NK-92 treated with Interleukin-12 subunit alpha and Interleukin-12 subunit beta, amount 100 ng/mL, for 24 hours (cell line): Measurements from ENCODE around the gene PROB1.
"Not testable (repeated sequence)": the region's sequence is repeated elsewhere in the genome, so short reads cannot be mapped to it uniquely, and the experiment has no call there.

Source experiments
- DNase-seq: peaks from one replicate; lab custom pipeline; 2025; lab: John Stamatoyannopoulos, UW

The PROB1 gene

GRCh38 chr5:139394654-139395566 lies at the start of gene PROB1:
Gene PROB1, minus strand, starts transcription at chr5:139395104. Its CDS starts 23 bp downstream, at chr5:139395081.
- DNase-seq: no peak

DNA sequence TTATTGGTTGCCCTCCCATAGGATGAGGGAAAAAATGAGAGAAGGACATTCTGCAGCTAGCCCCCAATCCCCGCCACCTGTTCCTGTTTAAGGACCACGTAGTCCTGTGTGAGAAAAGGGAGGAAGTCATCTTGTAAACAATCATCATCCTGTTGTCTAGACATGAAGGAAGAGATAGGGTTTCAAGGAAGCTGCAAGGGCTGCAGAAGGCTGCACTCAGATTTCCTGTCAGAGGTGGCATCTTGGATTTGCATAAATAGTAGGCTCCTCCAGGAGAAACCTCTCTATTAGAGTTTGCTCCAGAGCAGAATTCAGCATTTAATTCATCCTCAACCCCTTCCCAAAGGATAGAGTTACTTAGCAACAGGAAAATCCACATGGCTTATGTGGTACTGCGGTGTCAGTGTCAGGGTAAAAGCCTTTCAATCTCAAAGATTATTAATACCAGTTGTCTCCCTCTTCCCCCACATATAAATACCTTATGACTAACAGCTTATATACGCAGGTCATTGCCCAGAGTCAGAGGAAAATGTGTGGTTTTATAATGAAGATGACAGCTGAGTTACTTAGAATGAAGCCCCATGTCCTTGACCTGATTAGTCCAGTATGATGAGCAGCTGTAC lies 49.0 kb upstream of the PROB1 start:
- DNase-seq: no peak

DNA sequence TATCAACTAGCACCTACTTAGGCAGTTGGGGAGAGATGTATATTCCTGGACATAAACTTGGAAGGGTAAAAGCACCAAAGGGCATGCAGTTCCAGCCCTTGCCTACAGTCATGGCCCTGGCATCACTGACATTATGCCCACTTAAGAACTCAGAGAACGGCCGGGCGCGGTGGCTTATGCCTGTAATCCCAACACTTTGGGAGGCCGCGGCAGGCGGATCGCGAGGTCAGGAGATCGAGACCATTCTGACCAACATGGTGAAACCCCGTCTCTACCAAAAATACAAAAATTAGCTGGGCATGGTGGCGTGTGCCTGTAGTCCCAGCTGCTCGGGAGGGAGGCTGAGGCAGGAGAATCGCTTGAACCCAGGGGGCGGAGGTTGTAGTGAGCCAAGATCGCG lies 45.5 kb upstream of the PROB1 start:
- DNase-seq: not testable (repeated sequence)

- DNase-seq: peak; percentile 88
These were observed 44.4 kb upstream of the PROB1 start, which contains the start of gene DNAJC18 for GRCh38 chr5:139439013-139439903. Gene DNAJC18, minus strand, starts transcription at chr5:139439525. Its CDS starts 80 bp downstream, at chr5:139439445.

DNA sequence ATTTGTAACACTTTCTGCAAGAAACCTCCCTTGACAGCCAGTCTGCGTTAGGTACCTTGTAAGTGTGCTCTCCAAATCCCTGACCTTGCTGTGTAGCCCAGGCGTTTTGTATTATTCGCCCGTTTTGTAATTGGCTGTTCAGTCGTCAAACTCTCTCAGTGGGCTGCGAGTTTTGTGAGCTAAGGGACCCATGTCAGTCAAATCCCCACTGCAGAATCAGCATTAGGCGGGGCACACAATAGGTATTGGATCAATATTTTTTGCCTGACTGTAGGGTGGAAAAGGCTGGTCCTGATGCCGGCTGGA lies 43.8 kb upstream of the PROB1 start:
- DNase-seq: no peak

DNA sequence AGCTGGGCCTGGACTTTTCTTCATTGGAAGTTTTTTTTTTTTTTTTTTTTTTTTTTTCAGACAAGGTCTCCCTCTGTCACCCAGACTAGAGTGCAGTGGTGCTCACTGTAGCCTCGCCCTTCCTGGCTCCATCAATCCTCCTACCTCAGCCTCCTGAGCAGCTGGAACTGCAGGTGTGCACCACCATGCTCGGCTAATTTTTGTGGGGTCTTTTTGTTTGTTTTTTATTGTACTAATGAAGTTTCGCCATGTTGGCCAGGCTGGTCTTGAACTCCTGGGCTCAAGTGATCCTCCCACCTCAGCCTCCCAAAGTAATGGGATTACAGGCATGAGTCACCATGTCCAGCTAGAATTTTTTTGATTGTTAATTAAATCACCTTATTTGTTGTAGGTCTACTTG lies 40.8 kb upstream of the PROB1 start:
- no peak for DNase-seq

DNA sequence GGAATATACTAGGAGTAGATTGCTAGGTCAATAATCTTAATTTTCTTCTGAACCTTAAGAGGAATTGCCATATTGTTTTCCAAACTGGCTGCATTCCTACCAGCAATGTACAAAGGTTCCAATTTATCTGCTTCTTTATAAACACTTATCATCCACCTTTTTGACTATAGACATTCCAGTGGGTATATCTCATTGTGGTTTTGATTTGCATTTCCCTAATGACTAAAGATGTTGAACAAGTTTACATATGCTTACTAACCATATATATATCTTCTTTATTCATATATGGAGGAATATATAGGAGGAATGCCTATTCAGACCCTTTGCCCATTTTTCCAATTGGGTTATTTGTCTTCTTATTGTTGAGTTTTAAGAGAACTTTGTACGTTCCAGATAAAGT lies 36.8 kb upstream of the PROB1 start:
- DNase-seq: no peak

DNA sequence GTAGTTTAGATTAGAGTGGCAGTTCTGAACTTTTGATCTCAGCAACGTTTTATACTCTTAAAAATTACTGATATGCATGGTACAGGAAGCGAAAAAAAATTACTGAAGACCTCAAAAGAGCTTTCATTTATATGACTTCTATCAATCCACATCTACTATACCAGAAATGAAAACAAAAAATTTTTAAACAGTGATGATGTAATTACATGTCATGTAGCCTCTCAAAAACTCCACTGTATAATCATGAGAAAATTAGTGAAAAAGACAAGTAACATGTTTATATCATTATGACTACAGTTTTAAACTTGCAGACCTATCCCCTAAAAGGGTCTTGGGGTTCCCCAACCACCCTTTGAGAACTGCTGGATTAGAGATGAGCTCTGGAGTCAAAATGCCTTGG lies 35.1 kb upstream of the PROB1 start:
- DNase-seq: no peak

DNA sequence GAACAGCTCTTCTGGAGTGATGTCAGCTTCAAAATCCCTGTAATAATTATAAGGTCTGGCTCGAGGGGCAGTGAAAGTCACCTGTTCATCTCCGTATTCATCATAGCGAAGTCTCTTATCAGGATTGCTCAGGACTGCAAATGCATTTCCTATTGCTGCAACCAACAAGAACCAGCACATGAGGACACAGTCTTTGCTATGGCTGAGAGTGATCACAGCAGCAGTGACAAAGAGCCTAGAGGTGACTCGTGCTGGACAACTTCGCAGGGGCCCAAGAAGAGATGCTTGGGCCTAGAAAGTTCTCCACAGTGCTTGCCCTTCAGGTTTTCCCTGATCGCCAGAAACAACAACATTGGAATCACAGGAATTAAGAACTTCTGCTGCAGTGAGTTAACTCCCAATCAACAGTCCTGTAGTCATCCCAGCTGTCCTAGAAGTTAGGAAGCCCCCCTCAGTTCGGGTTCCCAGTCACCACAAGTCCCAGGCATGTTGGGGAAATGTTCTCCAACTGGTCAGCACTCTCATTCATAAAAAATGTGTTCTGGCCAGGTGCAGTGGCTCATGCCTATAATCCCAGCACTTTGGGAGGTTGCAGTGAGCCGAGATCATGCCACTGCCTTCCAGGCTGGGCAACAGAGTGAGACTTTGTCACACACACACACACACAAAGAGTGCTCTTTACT lies 31.4 kb upstream of the PROB1 start:
- DNase-seq: no peak

DNA sequence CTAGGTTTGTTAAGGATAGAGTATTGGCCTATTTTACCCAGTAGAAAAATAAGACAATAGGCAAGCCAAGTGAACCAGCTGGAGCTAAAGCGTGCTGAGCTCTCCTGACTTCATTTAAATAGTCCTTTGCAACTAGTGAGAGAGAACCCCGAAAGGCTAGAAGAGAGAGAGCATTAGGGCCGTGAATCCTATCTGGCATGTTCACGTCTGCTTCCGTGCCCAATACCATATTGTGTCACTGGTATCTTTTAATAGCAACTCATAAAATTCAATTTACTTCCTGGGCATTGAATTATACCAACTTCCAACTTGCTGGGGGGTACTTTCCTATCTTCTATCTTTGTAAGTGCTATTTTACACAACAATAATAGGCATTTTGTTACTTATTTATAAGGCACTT lies 30.6 kb upstream of the PROB1 start:
- no peak for DNase-seq

DNA sequence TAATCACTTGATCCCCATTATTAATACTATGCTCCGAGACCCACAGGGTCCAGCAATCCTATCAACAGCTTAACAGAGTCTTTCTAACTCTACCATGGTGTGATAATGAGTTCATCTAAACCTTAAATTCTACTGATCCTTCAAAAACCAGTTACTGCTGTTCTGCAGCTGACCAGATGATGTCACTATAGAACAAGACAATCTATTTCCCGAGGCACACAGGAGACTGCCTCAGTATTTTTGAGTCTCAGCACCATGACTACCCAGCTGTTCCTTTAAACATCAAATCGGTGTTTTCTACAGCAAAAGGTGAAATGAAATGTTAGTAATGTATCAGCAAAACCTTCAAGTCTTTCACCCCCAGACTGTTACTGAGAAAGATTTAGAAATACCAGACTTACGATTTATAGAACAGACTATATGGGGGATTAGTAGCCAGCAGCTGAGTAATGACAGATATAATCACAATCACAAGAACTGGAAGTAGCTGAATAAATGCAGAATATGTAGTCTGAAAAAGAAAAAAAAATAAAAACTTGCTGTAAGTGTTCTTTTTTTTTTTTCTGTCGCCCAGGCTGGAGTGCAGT lies 27.5 kb upstream of the PROB1 start:
- DNase-seq: no peak

DNA sequence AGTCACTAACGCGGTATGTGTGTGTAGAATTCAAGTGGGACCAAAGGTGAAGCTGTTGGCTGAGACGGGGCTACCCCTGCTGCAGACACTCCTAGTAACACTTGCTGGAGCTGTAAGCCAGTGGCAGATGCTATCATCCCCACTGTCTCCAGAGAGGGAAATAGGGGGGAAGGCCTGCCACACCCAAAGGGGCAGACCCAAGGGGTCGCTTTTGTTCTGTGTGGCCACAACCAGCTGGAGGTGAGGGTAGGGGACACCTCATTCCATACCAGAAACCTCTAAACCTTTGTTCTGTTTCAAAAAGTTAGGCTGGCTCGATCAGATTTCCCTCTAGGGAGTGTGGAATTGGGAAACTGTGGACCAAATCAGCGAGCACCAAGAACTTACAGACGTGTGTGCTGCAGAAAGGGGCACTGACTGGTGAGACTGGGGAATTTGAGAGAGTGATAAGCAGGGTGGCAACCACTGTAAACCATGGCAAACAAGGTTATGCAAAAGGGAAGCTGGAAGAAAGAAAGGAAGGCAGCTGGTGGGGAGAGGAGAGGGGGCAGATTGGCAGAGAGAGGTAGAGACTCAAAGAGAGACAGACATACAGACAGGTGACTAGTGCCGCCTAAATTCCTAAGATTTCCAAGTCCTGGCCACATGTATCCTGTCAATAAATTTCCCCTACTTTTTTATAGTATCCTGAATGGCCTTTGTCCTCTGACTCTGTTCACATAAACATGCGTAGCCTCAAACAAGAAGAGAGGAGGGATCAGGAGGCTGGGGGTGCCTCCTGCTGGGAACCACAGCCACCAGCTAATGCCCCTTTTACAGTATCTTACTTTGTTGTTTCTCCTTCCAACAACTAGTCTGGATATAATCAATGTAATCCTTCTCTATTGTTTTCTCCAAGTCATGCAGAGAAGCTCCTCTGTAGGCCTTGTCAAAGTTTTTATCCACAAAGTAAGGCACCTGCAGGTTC lies 24.6 kb upstream of the PROB1 start:
- no peak for DNase-seq

GRCh38 chr5:139418793-139419192 lies 23.9 kb upstream of the PROB1 start:
- no peak for DNase-seq

DNA sequence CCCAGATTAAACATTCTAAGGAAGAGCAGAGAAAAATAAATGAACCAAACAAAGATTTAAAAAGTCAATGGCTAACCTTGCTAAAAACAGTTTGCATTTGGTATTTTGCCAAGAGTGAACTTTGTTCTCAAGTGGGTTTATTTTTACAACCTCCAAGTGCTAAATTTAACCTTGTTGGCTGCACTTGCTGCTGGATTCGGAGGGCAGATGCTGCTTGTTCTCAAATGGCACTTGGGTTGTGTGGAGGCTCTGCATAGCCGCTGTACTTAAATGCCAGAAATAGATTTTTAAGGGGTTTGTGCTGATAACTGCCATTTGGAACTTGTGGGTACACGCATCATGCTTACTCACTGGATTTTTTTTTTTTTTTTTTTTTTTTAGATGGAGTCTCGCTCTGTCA lies 22.3 kb upstream of the PROB1 start:
- DNase-seq: no peak

DNA sequence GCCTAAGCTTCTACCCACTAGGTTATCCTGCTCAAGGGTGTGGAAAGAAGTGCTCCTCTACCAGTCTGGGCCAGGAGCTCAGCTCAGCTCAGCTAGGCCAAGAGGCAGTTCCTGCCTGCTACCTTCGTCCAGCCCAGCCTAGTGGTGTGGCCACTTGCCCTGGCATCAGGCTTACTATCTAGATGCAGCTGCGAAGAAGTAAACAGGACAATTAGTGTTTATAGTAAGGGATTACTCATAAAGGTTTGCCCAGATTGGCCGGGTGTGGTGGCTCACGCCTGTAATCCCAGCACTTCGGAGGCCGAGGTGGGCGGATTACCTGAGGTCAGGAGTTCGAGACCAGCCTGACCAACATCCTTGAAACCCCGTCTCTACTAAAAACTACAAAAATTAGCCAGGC lies 21.7 kb upstream of the PROB1 start:
- no peak for DNase-seq

DNA sequence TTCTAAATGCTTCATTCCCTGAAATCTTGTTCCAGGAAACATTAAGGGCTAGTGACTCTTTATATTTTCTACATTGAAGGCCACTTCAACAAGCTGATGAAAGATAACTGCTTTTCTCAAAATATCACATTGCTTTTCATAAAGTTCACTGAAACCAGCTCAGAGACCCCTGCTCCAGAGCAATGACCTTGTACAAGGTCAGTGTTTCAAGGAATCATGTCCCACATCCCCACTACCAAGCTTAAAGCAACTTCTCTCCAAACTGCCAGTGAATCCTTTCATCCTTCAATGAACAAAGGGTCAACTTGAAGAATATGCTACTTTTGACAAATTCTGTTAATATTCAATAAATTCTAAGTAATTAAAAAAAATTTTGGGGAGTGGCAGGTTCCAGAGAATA lies 21.0 kb upstream of the PROB1 start:
- DNase-seq: no peak

GRCh38 chr5:139415221-139415861 lies 20.4 kb upstream of the PROB1 start:
- no peak for DNase-seq

GRCh38 chr5:139414581-139415130 lies 19.8 kb upstream of the PROB1 start:
- no peak for DNase-seq

- no peak for DNase-seq
These were observed 19.1 kb upstream of the PROB1 start for GRCh38 chr5:139413963-139414362.

DNA sequence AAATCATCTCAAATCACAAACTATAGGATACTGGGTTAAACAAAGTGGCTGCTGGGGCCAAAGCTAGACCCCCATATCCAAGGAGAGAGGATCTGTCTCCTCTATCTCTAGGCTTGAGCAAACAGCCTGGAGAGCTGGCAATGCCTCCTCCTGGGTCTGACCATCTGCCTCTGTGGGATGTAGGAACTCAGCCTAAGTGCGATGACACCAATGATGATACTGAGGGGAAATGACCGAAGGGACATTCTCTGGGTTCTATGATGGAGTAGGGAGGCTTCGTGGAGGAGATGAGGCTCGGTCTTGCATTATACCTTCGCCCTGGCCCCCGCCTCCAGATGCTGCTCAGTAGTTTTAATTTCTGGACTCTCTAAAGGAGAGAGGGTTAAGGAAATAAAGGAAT lies 18.2 kb upstream of the PROB1 start:
- no peak for DNase-seq
